H7 (cell line): ENCODE data around the gene ZBTB5. TPM values are rescaled to one million over a fixed set of nuclear protein-coding genes. Genes with fewer than 3 reads are reported as not detected.

Experiments used
- DNase-seq: peaks from one replicate; pipeline ENCODE4 v3.0.0; 2012
- H3K27me3 ChIP-seq: 2 replicates; pipeline ENCODE4 v1.6.0; 2011; ENCODE audit warnings: mild to moderate bottlenecking, low read length; ENCODE audit not compliant: control insufficient read depth, insufficient read depth
- H3K36me3 ChIP-seq: replicated peaks from 2 replicates; pipeline ENCODE4 v1.5.1; 2011; ENCODE audit warnings: low read length; ENCODE audit not compliant: control insufficient read depth, insufficient read depth
- H3K4me3 ChIP-seq: 2 replicates; pipeline ENCODE4 v1.5.1; 2011; ENCODE audit warnings: low read depth, mild to moderate bottlenecking, control low read depth, low read length, moderate library complexity; ENCODE audit not compliant: insufficient read depth
- total RNA-seq: library from RNA; depleted of rRNA; stranded (reverse); fragments of >200 nt; shearing (Covaris generic); gene quantifications from 2 replicates; pipeline ENCODE4 v1.2.3, GENCODE V29; 2014

ZBTB5 gene
- total RNA-seq, 1 experiment from 2014 or later = 15.6 TPM

GRCh38 chr9:37449862-37450632 is 15.2 kb downstream of the ZBTB5 start:
- H3K4me3 ChIP-seq = no peak overlapping the region
- H3K27me3 ChIP-seq = no peaks in the 10 kb centered on the region
- no peaks in the 10 kb centered on the region; the same call in 1 of the 2 replicates for H3K36me3 ChIP-seq
- no peak for DNase-seq

GRCh38 chr9:37447111-37447510 is 18.1 kb downstream of the ZBTB5 start:
- Histone ChIP-seq H3K36me3 (peaks cover 3% of the 10 kb centered on the region; the same call in 1 of the 2 replicates), H3K27me3 (no peaks in the 10 kb centered on the region), H3K4me3 (no peak overlapping the region)
- no peak for DNase-seq

GRCh38 chr9:37446401-37446800 is 18.8 kb downstream of the ZBTB5 start:
- Histone ChIP-seq H3K27me3 (no peaks in the 10 kb centered on the region), H3K4me3 (no peak overlapping the region), H3K36me3 (peaks cover 8% of the 10 kb centered on the region)
- DNase-seq = no peak

DNA sequence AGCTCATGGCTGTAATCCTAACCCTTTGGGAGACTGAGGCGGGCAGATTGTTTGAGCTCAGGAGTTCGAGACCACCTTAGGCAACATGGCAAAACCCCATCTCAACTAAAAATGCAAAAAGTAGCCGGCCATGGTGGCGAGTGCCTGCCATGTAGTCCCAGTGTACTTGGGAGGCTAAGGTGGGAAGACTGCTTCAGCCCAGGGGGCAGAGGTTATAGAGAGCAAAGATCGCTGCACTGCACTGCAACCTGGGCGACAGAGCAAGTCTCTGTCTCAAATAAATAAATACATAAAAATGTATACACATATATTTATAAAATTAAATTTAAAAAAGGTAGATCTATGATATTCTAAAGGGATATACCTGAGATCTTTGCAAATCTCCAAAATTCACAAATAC is 19.4 kb downstream of the ZBTB5 start:
- H3K4me3 ChIP-seq = no peak overlapping the region
- H3K27me3 ChIP-seq = no peaks in the 10 kb centered on the region
- DNase-seq = no peak
- H3K36me3 ChIP-seq = peaks cover 11% of the 10 kb centered on the region

GRCh38 chr9:37444890-37445289 is 20.4 kb downstream of the ZBTB5 start:
- DNase-seq = no peak
- Histone ChIP-seq H3K36me3 (peaks cover 16% of the 10 kb centered on the region), H3K27me3 (no peaks in the 10 kb centered on the region), H3K4me3 (no peak overlapping the region)

DNA sequence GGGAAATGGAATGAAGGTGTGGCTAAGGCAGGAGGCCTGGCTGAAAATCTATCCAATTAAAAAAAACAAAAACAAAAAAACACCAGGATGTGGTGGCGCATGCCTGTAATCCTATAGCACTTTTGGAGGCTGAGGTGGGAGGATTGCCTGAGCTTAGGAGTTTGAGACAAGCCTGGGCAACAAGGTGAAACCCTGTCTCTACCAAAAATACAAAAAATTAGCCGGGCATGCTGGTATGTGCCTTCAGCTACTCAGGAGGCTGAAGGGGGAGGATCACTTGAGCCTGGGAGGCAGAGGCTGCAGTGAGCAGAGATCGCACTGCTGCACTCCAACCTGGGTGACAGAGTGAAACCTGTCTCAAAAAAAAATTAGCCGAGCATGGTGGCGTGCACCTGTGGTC is 21.7 kb downstream of the ZBTB5 start:
- H3K4me3 ChIP-seq = no peak overlapping the region
- DNase-seq = no peak
- no peaks in the 10 kb centered on the region for H3K27me3 ChIP-seq
- peaks cover 23% of the 10 kb centered on the region for H3K36me3 ChIP-seq

- H3K27me3 ChIP-seq = no peaks in the 10 kb centered on the region
- DNase-seq = no peak
- no peak overlapping the region for H3K4me3 ChIP-seq
- H3K36me3 ChIP-seq = peaks cover 31% of the 10 kb centered on the region
Measured at GRCh38 chr9:37442556-37442955, 22.7 kb downstream of the ZBTB5 start.

DNA sequence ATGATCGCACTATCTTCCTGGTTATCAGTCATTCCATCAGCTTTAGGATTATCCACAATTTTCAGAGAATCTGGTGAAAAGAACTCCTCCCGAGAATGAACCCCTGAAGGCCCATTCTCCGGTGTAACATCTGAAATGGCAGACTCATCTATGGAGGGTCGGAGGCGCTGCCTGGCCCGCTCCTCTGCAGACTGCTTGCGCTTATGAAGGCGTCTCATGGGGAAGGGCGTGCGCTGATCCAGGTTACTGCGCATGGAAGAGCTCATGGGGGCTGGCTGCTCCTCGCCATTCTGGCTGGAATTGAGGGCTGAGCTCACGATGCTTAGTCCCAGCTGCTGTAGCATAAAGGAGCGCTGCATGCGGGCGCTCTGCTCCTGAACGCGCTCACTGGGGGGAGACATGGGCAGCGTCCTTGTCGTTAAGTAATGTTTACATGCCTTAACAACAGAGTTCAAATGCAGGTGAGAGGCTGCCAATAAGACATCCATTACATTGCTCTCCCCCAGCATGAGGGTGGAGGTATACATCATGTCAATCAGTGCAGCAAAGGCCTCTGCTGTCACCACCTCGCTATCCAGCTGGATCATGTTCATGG is 23.4 kb downstream of the ZBTB5 start:
- Histone ChIP-seq H3K4me3 (no peak overlapping the region), H3K36me3 (peaks cover 36% of the 10 kb centered on the region), H3K27me3 (no peaks in the 10 kb centered on the region)
- no peak for DNase-seq

DNA sequence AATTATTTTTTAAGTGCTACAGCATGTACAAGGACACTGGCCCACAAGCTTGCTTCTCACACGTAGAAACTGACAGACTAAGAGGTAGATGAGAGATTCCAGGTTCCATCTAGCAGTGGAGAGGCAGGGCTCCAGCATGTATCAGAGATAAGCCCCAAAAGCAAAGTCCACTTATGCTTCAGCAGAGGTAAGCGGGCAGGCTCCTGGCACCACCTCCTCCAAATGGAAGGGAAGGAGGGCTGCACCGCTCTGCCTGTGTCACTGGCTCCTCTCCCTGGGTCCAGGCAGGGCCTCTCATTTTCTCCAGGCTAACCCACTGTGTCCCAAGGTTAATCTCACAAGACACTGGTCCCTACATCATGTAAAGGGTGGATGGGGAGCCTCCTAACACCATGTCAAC is 26.9 kb downstream of the ZBTB5 start:
- DNase-seq = no peak
- H3K4me3 ChIP-seq = no peak overlapping the region
- H3K27me3 ChIP-seq = no peaks in the 10 kb centered on the region
- H3K36me3 ChIP-seq = peaks cover 44% of the 10 kb centered on the region

DNA sequence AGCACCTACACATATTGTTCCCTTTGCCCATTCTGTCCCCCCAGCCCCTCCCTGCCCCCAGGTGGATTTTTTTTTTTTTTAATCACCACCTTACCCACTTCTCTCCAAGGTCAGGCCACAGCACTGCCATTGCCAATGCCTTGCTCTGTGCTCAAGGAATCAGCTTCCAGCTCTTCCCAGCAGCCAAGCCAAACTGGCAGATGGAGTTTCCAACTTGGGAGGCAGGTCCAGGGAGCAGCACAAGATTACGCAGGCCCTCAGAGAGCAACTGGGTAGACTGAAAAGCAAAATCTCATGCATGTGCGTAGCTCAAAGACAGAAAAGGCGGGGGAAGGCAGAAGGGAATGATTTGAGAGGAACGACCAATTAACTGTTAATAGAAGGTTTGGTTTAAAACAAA is 27.6 kb downstream of the ZBTB5 start:
- peaks cover 46% of the 10 kb centered on the region for H3K36me3 ChIP-seq
- DNase-seq = no peak
- no peak overlapping the region for H3K4me3 ChIP-seq

DNA sequence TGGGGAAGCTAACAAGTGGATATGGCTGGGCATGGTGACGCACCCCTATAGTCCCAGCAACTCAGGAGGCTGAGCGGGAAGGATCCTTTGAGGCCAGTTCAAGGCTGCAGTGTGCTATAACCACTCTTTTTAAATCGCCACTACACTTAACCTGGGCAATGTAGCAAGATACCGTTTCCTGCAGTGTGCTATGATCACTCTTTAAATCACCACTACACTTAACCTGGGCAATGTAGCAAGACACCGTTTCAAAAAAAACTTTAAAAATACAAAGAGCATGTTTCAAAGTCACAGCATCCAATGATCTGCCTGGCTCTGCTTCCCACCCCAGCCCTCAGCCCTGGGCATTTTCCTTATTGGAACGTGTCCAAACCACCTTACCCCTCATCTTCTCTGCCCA is 28.2 kb downstream of the ZBTB5 start:
- Histone ChIP-seq H3K4me3 (no peak overlapping the region), H3K36me3 (peaks cover 44% of the 10 kb centered on the region), H3K27me3 (no peaks in the 10 kb centered on the region)
- no peak for DNase-seq

More for the DNA sequence above, 27.6 kb downstream of the ZBTB5 start:
- no peaks in the 10 kb centered on the region for H3K27me3 ChIP-seq

DNA sequence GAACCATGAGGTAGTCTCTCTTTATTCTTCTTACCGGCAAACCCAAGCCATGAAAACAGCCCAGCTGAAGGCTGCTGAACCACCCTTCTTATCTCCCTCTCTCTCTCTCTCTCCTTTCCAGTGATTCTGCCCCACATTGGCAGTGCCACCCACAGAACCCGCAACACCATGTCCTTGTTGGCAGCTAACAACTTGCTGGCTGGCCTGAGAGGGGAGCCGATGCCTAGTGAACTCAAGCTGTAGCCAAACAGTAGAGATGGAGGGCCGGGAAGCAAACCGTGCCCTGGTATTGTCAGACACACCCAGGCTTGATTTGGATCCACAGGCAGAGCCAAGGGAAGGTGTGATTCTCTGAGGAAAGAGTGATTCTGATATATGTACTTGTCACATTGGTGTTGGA is 28.7 kb downstream of the ZBTB5 start:
- H3K4me3 ChIP-seq = no peak overlapping the region
- no peak for DNase-seq
- H3K36me3 ChIP-seq = peaks cover 43% of the 10 kb centered on the region
- no peaks in the 10 kb centered on the region for H3K27me3 ChIP-seq

DNA sequence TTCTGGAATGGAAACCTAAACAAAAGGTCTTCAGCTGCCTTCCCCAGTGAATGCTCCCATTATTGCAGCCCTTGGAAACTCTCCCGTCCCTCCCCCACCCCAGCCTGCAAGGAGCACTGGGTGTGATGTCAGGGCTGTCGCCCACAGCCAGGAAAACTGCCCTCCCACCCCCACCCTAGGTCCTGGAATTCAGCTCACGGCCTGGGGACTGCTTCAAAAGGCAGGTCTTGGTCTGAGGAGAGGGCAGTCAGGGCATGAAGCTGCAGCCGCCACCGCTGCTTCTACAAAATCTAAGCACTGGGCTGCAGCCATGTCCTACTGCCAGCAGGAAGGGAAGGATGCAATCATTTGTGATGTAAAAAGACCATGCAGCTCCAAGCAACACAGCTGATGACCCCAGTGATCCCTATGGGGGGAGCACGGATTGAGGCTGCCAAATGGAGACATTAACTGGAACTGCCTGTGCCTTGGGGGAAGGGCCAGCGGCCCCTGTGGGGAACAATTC is 31.3 kb downstream of the ZBTB5 start:
- Histone ChIP-seq H3K4me3 (no peak overlapping the region), H3K27me3 (no peaks in the 10 kb centered on the region), H3K36me3 (peaks cover 40% of the 10 kb centered on the region)
- DNase-seq = peak; percentile 84

GRCh38 chr9:37432020-37432419 is 33.2 kb downstream of the ZBTB5 start:
- Histone ChIP-seq H3K36me3 (peaks cover 34% of the 10 kb centered on the region), H3K4me3 (no peak overlapping the region), H3K27me3 (no peaks in the 10 kb centered on the region)
- DNase-seq = no peak

GRCh38 chr9:37430841-37431597 is 34.2 kb downstream of the ZBTB5 start:
- Histone ChIP-seq H3K4me3 (no peak overlapping the region), H3K27me3 (no peaks in the 10 kb centered on the region), H3K36me3 (peaks cover 36% of the 10 kb centered on the region)
- peak; percentile 80 for DNase-seq
